Stimulated activated naive B cell treated with anti-CD40 and anti-IgM and Interleukin-4, amounts not matched to agents 10 μg/mL and 1 μg/mL and 100 μg/mL, for 72 hours (primary cell): ENCODE results near the gene ANKRD27.
A peak's percentile ranks its signal among the peaks of the same experiment; 100 is the strongest.
"Not testable (repeated sequence)": the region's sequence is repeated elsewhere in the genome, so short reads cannot be mapped to it uniquely, and the experiment has no call there.

Experiments
- ATAC-seq, 2 donors: fragments of 150-1000 bp; cut with Tn5 transposase; replicated peaks; 2 replicates each; pipeline ENCODE4 v1.10.0; 2021; ENCODE audit warnings: moderate library complexity in 1 of 2
- DNase-seq: peaks from one replicate; pipeline ENCODE4 v3.0.0; 2021
- H3K27ac Mint-ChIP-seq: one replicate; pipeline ENCODE4 v1.8.0; 2022; ENCODE audit warnings: mild to moderate bottlenecking, mixed read lengths
- H3K27me3 Mint-ChIP-seq, 2 donors: one replicate each; pipeline ENCODE4 v1.8.0; 2022; ENCODE audit warnings: mixed read lengths in 2 of 2
- H3K36me3 Mint-ChIP-seq, 2 donors: one replicate each; pipeline ENCODE4 v1.8.0; 2022; ENCODE audit warnings: mixed read lengths in 2 of 2, mild to moderate bottlenecking in 1 of 2
- H3K4me1 Mint-ChIP-seq, 2 donors: one replicate each; pipeline ENCODE4 v1.8.0; 2022; ENCODE audit warnings: mixed read lengths in 2 of 2, mild to moderate bottlenecking in 1 of 2
- H3K4me3 Mint-ChIP-seq, 2 donors: one replicate each; pipeline ENCODE4 v1.8.0; 2022; ENCODE audit warnings: mild to moderate bottlenecking in 2 of 2, mixed read lengths in 2 of 2, moderate library complexity in 1 of 2
- H3K9me3 Mint-ChIP-seq, 2 donors: one replicate each; pipeline ENCODE4 v1.8.0; 2022; ENCODE audit warnings: mixed read lengths in 2 of 2, mild to moderate bottlenecking in 1 of 2

ANKRD27 gene

GRCh38 chr19:32674931-32675719 lies at the start of gene ANKRD27:
Gene ANKRD27, minus strand, starts transcription at chr19:32675180. Its CDS starts 16,165 bp downstream, at chr19:32659015.
- peak; percentile 97 for DNase-seq
- peak; percentile 96 to 98 for ATAC-seq
- Mint-ChIP-seq H3K4me3 (peak within 1 kb of the TSS; percentile 86 to 93), H3K27me3 (peaks cover 13 to 24% of the 10 kb centered on the region in 2 donors), H3K4me1 (peaks cover 16 to 50% of the 10 kb centered on the region in 2 donors), H3K36me3 (peaks cover 0 to 3% of the 10 kb centered on the region in 2 donors), H3K27ac (peak within 1 kb of the TSS; percentile 94), H3K9me3 (no peaks in the 10 kb centered on the region)

- H3K4me1 Mint-ChIP-seq: no peaks in the 10 kb centered on the region
- ATAC-seq: no peak
- no peaks in the 10 kb centered on the region for H3K27me3 Mint-ChIP-seq
- H3K36me3 Mint-ChIP-seq: peaks cover 0 to 14% of the 10 kb centered on the region in 2 donors
- peaks cover 0 to 7% of the 10 kb centered on the region in 2 donors for H3K9me3 Mint-ChIP-seq
- no peak overlapping the region for H3K27ac Mint-ChIP-seq
- DNase-seq: no peak
- H3K4me3 Mint-ChIP-seq: no peak overlapping the region
Measured at GRCh38 chr19:32720936-32721250, 45.9 kb upstream of the ANKRD27 start.

- H3K27me3 Mint-ChIP-seq: no peaks in the 10 kb centered on the region
- peaks cover 0 to 5% of the 10 kb centered on the region in 2 donors for H3K9me3 Mint-ChIP-seq
- no peak overlapping the region for H3K27ac Mint-ChIP-seq
- no peak overlapping the region for H3K4me3 Mint-ChIP-seq
- peaks cover 2 to 15% of the 10 kb centered on the region in 2 donors for H3K36me3 Mint-ChIP-seq
- H3K4me1 Mint-ChIP-seq: no peaks in the 10 kb centered on the region
- DNase-seq (no peak), ATAC-seq (no peak)
Measured at GRCh38 chr19:32720216-32720935, 45.4 kb upstream of the ANKRD27 start.

GRCh38 chr19:32719611-32720059 lies 44.7 kb upstream of the ANKRD27 start, which contains the start of gene TDRD12:
Gene TDRD12, plus strand, starts transcription at chr19:32719767. Its CDS starts 306 bp downstream, at chr19:32720073.
- no peak within 1 kb of the TSS for H3K4me3 Mint-ChIP-seq
- no peak within 1 kb of the TSS for H3K27ac Mint-ChIP-seq
- peaks cover 0 to 3% of the 10 kb centered on the region in 2 donors for H3K9me3 Mint-ChIP-seq
- no peak for DNase-seq
- ATAC-seq: no peak
- H3K4me1 Mint-ChIP-seq: no peaks in the 10 kb centered on the region
- H3K27me3 Mint-ChIP-seq: no peaks in the 10 kb centered on the region
- peaks cover 9 to 23% of the 10 kb centered on the region in 2 donors for H3K36me3 Mint-ChIP-seq

GRCh38 chr19:32718286-32718685 lies 43.3 kb upstream of the ANKRD27 start:
- Mint-ChIP-seq H3K4me1 (no peaks in the 10 kb centered on the region), H3K4me3 (no peak overlapping the region), H3K27me3 (no peaks in the 10 kb centered on the region), H3K36me3 (peaks cover 11 to 25% of the 10 kb centered on the region in 2 donors), H3K9me3 (peaks cover 0 to 3% of the 10 kb centered on the region in 2 donors), H3K27ac (no peak overlapping the region)
- ATAC-seq: no peak
- no peak for DNase-seq

- Mint-ChIP-seq H3K9me3 (peaks cover 0 to 3% of the 10 kb centered on the region in 2 donors), H3K27ac (no peak overlapping the region), H3K36me3 (peaks cover 17 to 30% of the 10 kb centered on the region in 2 donors), H3K4me1 (no peaks in the 10 kb centered on the region), H3K27me3 (no peaks in the 10 kb centered on the region), H3K4me3 (no peak overlapping the region)
- no peak for ATAC-seq
- DNase-seq: no peak
Measured at GRCh38 chr19:32717496-32717895, 42.5 kb upstream of the ANKRD27 start.

GRCh38 chr19:32716203-32716602 lies 41.2 kb upstream of the ANKRD27 start:
- not testable (repeated sequence) for H3K4me1 Mint-ChIP-seq, H3K9me3 Mint-ChIP-seq, H3K4me3 Mint-ChIP-seq, H3K27me3 Mint-ChIP-seq, ATAC-seq, DNase-seq
- Mint-ChIP-seq H3K27ac (peak overlapping the region; percentile 14), H3K36me3 (peaks cover 18 to 32% of the 10 kb centered on the region in 2 donors)

GRCh38 chr19:32711747-32712146 lies 36.8 kb upstream of the ANKRD27 start:
- Mint-ChIP-seq H3K27me3 (no peaks in the 10 kb centered on the region), H3K9me3 (no peaks in the 10 kb centered on the region), H3K27ac (no peak overlapping the region), H3K4me1 (no peaks in the 10 kb centered on the region), H3K4me3 (no peak overlapping the region), H3K36me3 (peaks cover 27 to 40% of the 10 kb centered on the region in 2 donors)
- DNase-seq (no peak), ATAC-seq (no peak)

- Mint-ChIP-seq H3K27me3 (no peaks in the 10 kb centered on the region), H3K4me1 (no peaks in the 10 kb centered on the region), H3K4me3 (no peak overlapping the region), H3K9me3 (peaks cover 0 to 3% of the 10 kb centered on the region in 2 donors), H3K36me3 (peaks cover 25 to 47% of the 10 kb centered on the region in 2 donors), H3K27ac (no peak overlapping the region)
- DNase-seq (no peak), ATAC-seq (no peak)
Measured at GRCh38 chr19:32709032-32709431, 34.1 kb upstream of the ANKRD27 start.

GRCh38 chr19:32708457-32708856 lies 33.5 kb upstream of the ANKRD27 start:
- H3K27ac Mint-ChIP-seq: peak overlapping the region; percentile 37
- no peak overlapping the region for H3K4me3 Mint-ChIP-seq
- H3K4me1 Mint-ChIP-seq: no peaks in the 10 kb centered on the region
- ATAC-seq (peak; percentile 34 to 43), DNase-seq (no peak)
- H3K9me3 Mint-ChIP-seq: peaks cover 0 to 5% of the 10 kb centered on the region in 2 donors
- peaks cover 29 to 52% of the 10 kb centered on the region in 2 donors for H3K36me3 Mint-ChIP-seq
- H3K27me3 Mint-ChIP-seq: no peaks in the 10 kb centered on the region

GRCh38 chr19:32704006-32704405 lies 29.0 kb upstream of the ANKRD27 start:
- H3K27ac Mint-ChIP-seq: peak overlapping the region; percentile 37
- not testable (repeated sequence) for ATAC-seq, H3K4me1 Mint-ChIP-seq, H3K9me3 Mint-ChIP-seq, H3K27me3 Mint-ChIP-seq, H3K4me3 Mint-ChIP-seq, DNase-seq
- peaks cover 51 to 73% of the 10 kb centered on the region in 2 donors for H3K36me3 Mint-ChIP-seq

GRCh38 chr19:32702010-32702409 lies 27.0 kb upstream of the ANKRD27 start:
- H3K4me1 Mint-ChIP-seq: peaks cover 4 to 7% of the 10 kb centered on the region in 2 donors
- no peak for ATAC-seq
- DNase-seq: no peak
- no peak overlapping the region for H3K4me3 Mint-ChIP-seq
- no peak overlapping the region for H3K27ac Mint-ChIP-seq
- H3K36me3 Mint-ChIP-seq: peaks cover 56 to 79% of the 10 kb centered on the region in 2 donors
- H3K27me3 Mint-ChIP-seq: no peaks in the 10 kb centered on the region
- H3K9me3 Mint-ChIP-seq: peaks cover 4 to 8% of the 10 kb centered on the region in 2 donors

GRCh38 chr19:32700129-32700528 lies 25.1 kb upstream of the ANKRD27 start:
- not testable (repeated sequence) for H3K27me3 Mint-ChIP-seq, ATAC-seq, DNase-seq, H3K9me3 Mint-ChIP-seq, H3K27ac Mint-ChIP-seq, H3K4me3 Mint-ChIP-seq
- peaks cover 62 to 80% of the 10 kb centered on the region in 2 donors for H3K36me3 Mint-ChIP-seq
- peaks cover 10 to 18% of the 10 kb centered on the region in 2 donors for H3K4me1 Mint-ChIP-seq

- H3K27me3 Mint-ChIP-seq, DNase-seq, H3K9me3 Mint-ChIP-seq, H3K27ac Mint-ChIP-seq, H3K4me3 Mint-ChIP-seq, ATAC-seq: not testable (repeated sequence)
- peaks cover 53 to 76% of the 10 kb centered on the region in 2 donors for H3K36me3 Mint-ChIP-seq
- peaks cover 22 to 43% of the 10 kb centered on the region in 2 donors for H3K4me1 Mint-ChIP-seq
Measured at GRCh38 chr19:32696771-32697170, 21.8 kb upstream of the ANKRD27 start.
